Peyer's patch (tissue), 4 donors: ENCODE measurements around the gene MYO3B.

ENCODE experiments used
- POLR2A ChIP-seq, 2 donors: fragments of 450-650 bp; IDR thresholded peaks; one replicate each; pipeline ENCODE4 v1.5.1; 2017; ENCODE audit warnings: antibody characterized with exemption in 2 of 2, mild to moderate bottlenecking in 2 of 2, moderate library complexity in 2 of 2
- TF ChIP-seq, protein P1 (sequence below), 6 experiments: fragments of 450-650 bp in 4 of 6; fragments of 200-600 bp in 2 of 6; sonication (generic) in 1 of 6; IDR thresholded peaks; one replicate each; pipeline ENCODE4 v1.5.1; 2017 to 2019; ENCODE audit warnings: antibody characterized with exemption in 6 of 6, mild to moderate bottlenecking in 3 of 6, moderate library complexity in 1 of 6

DNA sequence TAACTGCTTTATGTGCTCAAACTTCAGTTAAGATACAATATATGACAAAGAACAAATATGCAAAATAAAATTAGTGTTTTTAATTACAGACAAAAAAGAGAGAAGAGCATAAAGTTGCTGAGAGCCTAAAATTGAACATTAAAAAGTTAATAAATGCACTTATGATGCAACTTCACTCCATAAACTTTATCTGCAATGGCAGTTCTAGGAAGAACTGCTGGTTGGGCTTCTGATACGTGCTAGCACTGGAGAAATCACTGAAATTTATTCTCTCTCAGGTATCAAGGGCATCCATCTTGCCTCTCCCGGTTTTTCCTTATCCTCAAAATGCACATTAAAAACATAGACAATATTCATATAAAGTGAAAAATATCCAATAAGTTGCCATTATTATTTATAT, 35.7 kb downstream of the MYO3B start:
- TF ChIP-seq, protein P1, sequence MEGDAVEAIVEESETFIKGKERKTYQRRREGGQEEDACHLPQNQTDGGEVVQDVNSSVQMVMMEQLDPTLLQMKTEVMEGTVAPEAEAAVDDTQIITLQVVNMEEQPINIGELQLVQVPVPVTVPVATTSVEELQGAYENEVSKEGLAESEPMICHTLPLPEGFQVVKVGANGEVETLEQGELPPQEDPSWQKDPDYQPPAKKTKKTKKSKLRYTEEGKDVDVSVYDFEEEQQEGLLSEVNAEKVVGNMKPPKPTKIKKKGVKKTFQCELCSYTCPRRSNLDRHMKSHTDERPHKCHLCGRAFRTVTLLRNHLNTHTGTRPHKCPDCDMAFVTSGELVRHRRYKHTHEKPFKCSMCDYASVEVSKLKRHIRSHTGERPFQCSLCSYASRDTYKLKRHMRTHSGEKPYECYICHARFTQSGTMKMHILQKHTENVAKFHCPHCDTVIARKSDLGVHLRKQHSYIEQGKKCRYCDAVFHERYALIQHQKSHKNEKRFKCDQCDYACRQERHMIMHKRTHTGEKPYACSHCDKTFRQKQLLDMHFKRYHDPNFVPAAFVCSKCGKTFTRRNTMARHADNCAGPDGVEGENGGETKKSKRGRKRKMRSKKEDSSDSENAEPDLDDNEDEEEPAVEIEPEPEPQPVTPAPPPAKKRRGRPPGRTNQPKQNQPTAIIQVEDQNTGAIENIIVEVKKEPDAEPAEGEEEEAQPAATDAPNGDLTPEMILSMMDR (IDR thresholded peaks at IDR 0.05): no peak
- no peak for TF ChIP-seq POLR2A (IDR thresholded peaks at IDR 0.05)
